Transverse colon (tissue), 4 donors: ENCODE results near the gene IL22RA2. TPM values are rescaled to one million over a fixed set of nuclear protein-coding genes. Genes with fewer than 3 reads are reported as not detected.

Experiments used
- DNase-seq: peaks from one replicate; pipeline ENCODE4 v3.0.0-alpha.2; 2019
- H3K27ac ChIP-seq, 4 donors: fragments of 200-600 bp; sonication (generic); 2 replicates each; pipeline ENCODE4 v1.5.1; 2016 to 2018; ENCODE audit warnings: inconsistent platforms in 4 of 4
- H3K27me3 ChIP-seq: fragments of 200-600 bp; sonication (generic); 2 replicates; pipeline ENCODE4 v1.5.1; 2017; ENCODE audit warnings: inconsistent platforms
- H3K36me3 ChIP-seq, 4 donors: fragments of 200-600 bp; sonication (generic); 2 replicates each; pipeline ENCODE4 v1.5.1; 2017 to 2019; ENCODE audit warnings: inconsistent platforms in 4 of 4
- H3K4me1 ChIP-seq, 4 donors: fragments of 200-600 bp; sonication (generic); 2 replicates each; pipeline ENCODE4 v1.5.1; 2017 to 2020; ENCODE audit warnings: inconsistent platforms in 4 of 4
- H3K4me3 ChIP-seq, 4 donors: fragments of 200-600 bp; sonication (generic); 1 replicate in 1 of 4; 2 replicates in 3 of 4; pipeline versions ENCODE4 v1.5.1 to v1.6.1; 2017 to 2019; ENCODE audit warnings: inconsistent platforms in 4 of 4
- H3K9me3 ChIP-seq, 2 donors: fragments of 200-600 bp; sonication (generic); 2 replicates each; pipeline ENCODE4 v1.5.1; 2017 to 2019; ENCODE audit warnings: inconsistent platforms in 2 of 2
- EP300 ChIP-seq: sonication (generic); formaldehyde crosslinking; IDR thresholded peaks from one replicate; pipeline ENCODE4 v1.6.1; 2017; ENCODE audit warnings: antibody characterized with exemption, low read depth
- POLR2A ChIP-seq: fragments of 450-650 bp; IDR thresholded peaks from one replicate; pipeline ENCODE4 v1.6.1; 2016; ENCODE audit warnings: antibody characterized with exemption, mild to moderate bottlenecking, moderate library complexity
- POLR2AphosphoS5 ChIP-seq, 3 donors: sonication (generic); formaldehyde crosslinking; IDR thresholded peaks; one replicate each; pipeline ENCODE4 v1.6.1; 2016; ENCODE audit warnings: antibody characterized with exemption in 3 of 3
- WGBS, 2 donors: methylation state at CpG; one replicate each; pipeline ENCODE4 v1.1.5; 2018; ENCODE audit warnings: low coverage in 1 of 2; 5-methylcytosine and 5-hydroxymethylcytosine counted together
- in situ Hi-C, 4 donors: fragments of 200-750 bp; cut with MboI; loops; one replicate each; pipeline versions ENCODE4 v1.15.0 to v1.15.1; 2017; ENCODE audit warnings: low sequenced_read_pairs in 3 of 4, low pct_ligation_motif_present in 1 of 4, low pct_unique_long_range_greater_than_20kb in 1 of 4
- intact Hi-C: fragments of 100-400 bp; cut with DNase I; formaldehyde crosslinking; loops from one replicate; pipeline ENCODE4 v1.15.1; 2023; ENCODE audit warnings: low total_unique reads
- total RNA-seq, 4 donors: library from RNA; depleted of rRNA; stranded (reverse); fragments of >200 nt; gene quantifications; one replicate each; pipeline ENCODE4 v1.1.0, GENCODE V29; 2016
- TF ChIP-seq, protein P1 (sequence below), 5 experiments: fragments of 200-600 bp in 3 of 5; fragments of 450-650 bp in 2 of 5; sonication (generic) in 3 of 5; IDR thresholded peaks; 1 replicate in 2 of 5; 2 replicates in 3 of 5; pipeline ENCODE4 v1.5.1; 2016 to 2017; ENCODE audit warnings: antibody characterized with exemption in 5 of 5, inconsistent platforms in 3 of 5, mild to moderate bottlenecking in 2 of 5, moderate library complexity in 1 of 5

The IL22RA2 gene
- total RNA-seq, 4 donors from 2014 or later: 0.16 TPM; not detected in 3

DNA sequence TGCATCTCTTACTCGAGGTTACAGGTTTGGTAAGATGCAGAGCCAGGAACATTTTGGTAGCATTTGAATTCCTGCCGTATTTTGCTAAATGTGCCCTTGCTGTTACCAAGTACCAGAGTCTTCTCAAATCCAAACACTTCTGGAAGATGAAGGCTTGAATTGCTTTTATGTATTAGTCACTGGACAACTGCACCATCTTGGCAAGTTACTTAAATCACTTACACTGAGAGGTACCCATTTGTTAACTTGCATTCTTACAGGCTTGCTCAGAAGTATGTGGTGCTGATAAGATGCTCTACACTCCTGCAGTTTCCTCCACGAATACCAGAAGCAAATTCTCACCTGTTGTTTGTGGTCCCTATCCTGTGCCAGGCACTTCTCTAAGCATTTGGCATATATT, 12.7 kb downstream of the IL22RA2 start:
- 57 to 69% methylated on average over 2 to 3 of the region's 3 CpGs for WGBS, 2 donors
- no peaks in the 10 kb centered on the region for H3K36me3 ChIP-seq
- H3K9me3 ChIP-seq: no peaks in the 10 kb centered on the region
- no peak for DNase-seq
- no peak overlapping the region for H3K27ac ChIP-seq
- intact Hi-C loops: no loop called here
- TF ChIP-seq, protein P1, sequence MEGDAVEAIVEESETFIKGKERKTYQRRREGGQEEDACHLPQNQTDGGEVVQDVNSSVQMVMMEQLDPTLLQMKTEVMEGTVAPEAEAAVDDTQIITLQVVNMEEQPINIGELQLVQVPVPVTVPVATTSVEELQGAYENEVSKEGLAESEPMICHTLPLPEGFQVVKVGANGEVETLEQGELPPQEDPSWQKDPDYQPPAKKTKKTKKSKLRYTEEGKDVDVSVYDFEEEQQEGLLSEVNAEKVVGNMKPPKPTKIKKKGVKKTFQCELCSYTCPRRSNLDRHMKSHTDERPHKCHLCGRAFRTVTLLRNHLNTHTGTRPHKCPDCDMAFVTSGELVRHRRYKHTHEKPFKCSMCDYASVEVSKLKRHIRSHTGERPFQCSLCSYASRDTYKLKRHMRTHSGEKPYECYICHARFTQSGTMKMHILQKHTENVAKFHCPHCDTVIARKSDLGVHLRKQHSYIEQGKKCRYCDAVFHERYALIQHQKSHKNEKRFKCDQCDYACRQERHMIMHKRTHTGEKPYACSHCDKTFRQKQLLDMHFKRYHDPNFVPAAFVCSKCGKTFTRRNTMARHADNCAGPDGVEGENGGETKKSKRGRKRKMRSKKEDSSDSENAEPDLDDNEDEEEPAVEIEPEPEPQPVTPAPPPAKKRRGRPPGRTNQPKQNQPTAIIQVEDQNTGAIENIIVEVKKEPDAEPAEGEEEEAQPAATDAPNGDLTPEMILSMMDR (IDR thresholded peaks at IDR 0.05): no peak
- TF ChIP-seq EP300: no peak
- no peak for TF ChIP-seq POLR2A
- TF ChIP-seq POLR2AphosphoS5 (IDR thresholded peaks at IDR 0.05): no peak
- in situ Hi-C loops: no loop called here
- H3K4me1 ChIP-seq: no peaks in the 10 kb centered on the region
- no peaks in the 10 kb centered on the region for H3K27me3 ChIP-seq
- H3K4me3 ChIP-seq: no peak overlapping the region

DNA sequence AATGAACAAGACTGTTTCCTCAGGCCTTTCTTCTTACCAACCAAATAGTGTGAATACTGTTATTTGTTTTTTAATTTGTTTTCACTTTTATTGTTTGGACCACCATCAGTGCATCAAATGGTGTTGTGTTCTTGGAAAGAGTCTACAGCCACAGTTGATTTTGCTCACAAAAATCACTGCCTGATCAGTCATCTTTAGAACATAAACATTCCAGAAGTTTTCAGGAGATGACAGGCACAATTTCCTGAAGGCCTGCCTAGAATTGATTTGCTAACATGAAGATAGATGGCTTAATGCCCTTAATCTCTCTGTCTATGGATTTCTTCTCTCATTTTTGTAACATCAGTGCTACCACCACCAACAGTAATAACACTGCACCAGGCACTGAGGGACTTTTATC, 13.5 kb downstream of the IL22RA2 start:
- Histone ChIP-seq H3K4me3 (no peak overlapping the region), H3K4me1 (no peaks in the 10 kb centered on the region), H3K27me3 (no peaks in the 10 kb centered on the region), H3K9me3 (no peaks in the 10 kb centered on the region), H3K27ac (no peak overlapping the region), H3K36me3 (no peaks in the 10 kb centered on the region)
- in situ Hi-C loops (no loop called here), intact Hi-C loops (no loop called here)
- TF ChIP-seq POLR2A: no peak
- no peak for TF ChIP-seq EP300
- no peak for TF ChIP-seq POLR2AphosphoS5 (IDR thresholded peaks at IDR 0.05)
- TF ChIP-seq, protein P1 (IDR thresholded peaks at IDR 0.05): no peak
- DNase-seq: no peak

DNA sequence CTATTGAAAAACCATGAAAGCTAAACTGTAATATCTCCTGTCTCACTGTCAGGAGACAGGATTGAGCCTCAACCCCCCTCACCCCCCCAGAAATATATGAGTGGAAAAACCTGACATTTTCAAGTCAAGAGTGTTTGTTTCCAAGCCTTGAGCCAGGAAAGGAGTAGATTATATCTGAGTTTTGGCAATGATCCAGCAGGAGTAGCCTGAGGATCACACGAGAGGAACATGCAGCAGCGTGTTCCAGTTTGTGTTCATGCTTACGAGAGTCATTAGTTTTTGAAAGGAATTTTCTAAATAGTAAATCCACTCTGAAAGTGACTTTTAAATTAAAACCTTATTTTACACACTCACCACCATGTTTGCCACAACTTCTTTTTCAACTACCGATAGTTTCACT, 15.8 kb downstream of the IL22RA2 start:
- TF ChIP-seq, protein P1 (IDR thresholded peaks at IDR 0.05): no peak
- no peak for TF ChIP-seq POLR2AphosphoS5 (IDR thresholded peaks at IDR 0.05)
- TF ChIP-seq EP300: no peak
- TF ChIP-seq POLR2A: no peak
- DNase-seq: no peak
- Histone ChIP-seq H3K4me3 (no peak overlapping the region), H3K9me3 (no peaks in the 10 kb centered on the region), H3K27me3 (no peaks in the 10 kb centered on the region), H3K36me3 (no peaks in the 10 kb centered on the region), H3K27ac (no peak overlapping the region), H3K4me1 (no peaks in the 10 kb centered on the region)
- in situ Hi-C loops: no loop called here
- WGBS, 2 donors: 57 to 73% methylated on average over 4 of the region's 4 CpGs
- intact Hi-C loops: no loop called here

DNA sequence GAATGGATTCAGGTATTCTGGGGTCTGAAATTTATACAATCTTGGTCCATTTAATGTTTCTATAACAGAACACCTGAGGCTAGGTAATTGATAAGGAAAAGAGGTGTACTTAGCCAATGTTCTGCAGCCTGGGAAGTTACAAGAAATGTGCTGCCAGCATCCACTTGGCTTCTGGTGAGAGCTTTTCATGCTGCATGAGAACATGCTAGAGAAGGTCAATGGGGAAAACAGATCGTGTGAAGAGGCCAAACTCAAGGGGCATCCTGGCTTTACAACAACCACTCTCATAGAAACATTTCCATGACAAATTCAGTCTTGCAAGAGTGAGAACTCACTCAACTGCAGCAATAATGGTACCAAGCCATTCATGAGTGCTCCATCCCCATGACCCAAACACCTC, 16.8 kb downstream of the IL22RA2 start:
- TF ChIP-seq, protein P1 (IDR thresholded peaks at IDR 0.05): no peak
- TF ChIP-seq EP300 (no peak), POLR2A (no peak)
- H3K9me3 ChIP-seq: no peaks in the 10 kb centered on the region
- no peaks in the 10 kb centered on the region for H3K36me3 ChIP-seq
- no peaks in the 10 kb centered on the region for H3K27me3 ChIP-seq
- no peak for DNase-seq
- H3K27ac ChIP-seq: no peak overlapping the region
- no peaks in the 10 kb centered on the region for H3K4me1 ChIP-seq
- intact Hi-C loops (no loop called here), in situ Hi-C loops (no loop called here)
- H3K4me3 ChIP-seq: no peak overlapping the region
- WGBS, 2 donors: 83% methylated on average over 1 of the region's 1 CpG; no CpG with 5 or more reads in 1 of the 2 donors
